Thoracic aorta (tissue), 2 donors: Measurements from ENCODE around the gene RSF1. TPM values are rescaled to one million over a fixed set of nuclear protein-coding genes. Genes with fewer than 3 reads are reported as not detected.
"Not testable (repeated sequence)": the region's sequence is repeated elsewhere in the genome, so short reads cannot be mapped to it uniquely, and the experiment has no call there.

Source experiments
- ATAC-seq: fragments of 150-250 bp; one replicate; pipeline ENCODE4 v1.8.0; 2017; ENCODE audit warnings: low read depth; ENCODE audit not compliant: insufficient number of reproducible peaks, low FRiP score
- DNase-seq: peaks from one replicate; pipeline ENCODE4 v3.0.0-alpha.2; 2020; ENCODE audit warnings: low spot score
- H3K27ac ChIP-seq, 2 donors: fragments of 200-600 bp; sonication (generic); 1 replicate in 1 of 2; 2 replicates in 1 of 2; pipeline ENCODE4 v1.5.1; 2016; ENCODE audit warnings: mild to moderate bottlenecking in 2 of 2, moderate library complexity in 2 of 2
- H3K27me3 ChIP-seq: fragments of 200-600 bp; sonication (generic); replicated peaks from 2 replicates; pipeline ENCODE4 v1.6.0; 2016; ENCODE audit warnings: mild to moderate bottlenecking; ENCODE audit not compliant: insufficient read depth
- H3K36me3 ChIP-seq: fragments of 200-600 bp; sonication (generic); one replicate; pipeline ENCODE4 v1.5.1; 2016
- H3K4me1 ChIP-seq, 2 donors: fragments of 200-600 bp; sonication (generic); 1 replicate in 1 of 2; 2 replicates in 1 of 2; pipeline versions ENCODE4 v1.5.1 to v1.6.0; 2016; ENCODE audit warnings: low read depth in 2 of 2, mild to moderate bottlenecking in 1 of 2; ENCODE audit not compliant: control insufficient read depth in 1 of 2
- H3K4me3 ChIP-seq: fragments of 200-600 bp; sonication (generic); 2 replicates; pipeline ENCODE4 v1.5.1; 2016; ENCODE audit warnings: mild to moderate bottlenecking
- H3K9me3 ChIP-seq: fragments of 200-600 bp; sonication (generic); 2 replicates; pipeline ENCODE4 v1.5.1; 2016
- total RNA-seq, 2 donors: library from RNA; depleted of rRNA; stranded (reverse); fragments of >200 nt; gene quantifications; one replicate each; pipeline versions ENCODE4 v1.1.0 to v1.2.3, GENCODE V29; 2016
- TF ChIP-seq, protein P1 (sequence below): fragments of 200-600 bp; sonication (generic); IDR thresholded peaks from one replicate; pipeline ENCODE4 v1.5.1; 2019; ENCODE audit warnings: antibody characterized with exemption

Gene RSF1
- total RNA-seq, 2 donors from 2014 or later: 86.6 to 107 TPM

DNA sequence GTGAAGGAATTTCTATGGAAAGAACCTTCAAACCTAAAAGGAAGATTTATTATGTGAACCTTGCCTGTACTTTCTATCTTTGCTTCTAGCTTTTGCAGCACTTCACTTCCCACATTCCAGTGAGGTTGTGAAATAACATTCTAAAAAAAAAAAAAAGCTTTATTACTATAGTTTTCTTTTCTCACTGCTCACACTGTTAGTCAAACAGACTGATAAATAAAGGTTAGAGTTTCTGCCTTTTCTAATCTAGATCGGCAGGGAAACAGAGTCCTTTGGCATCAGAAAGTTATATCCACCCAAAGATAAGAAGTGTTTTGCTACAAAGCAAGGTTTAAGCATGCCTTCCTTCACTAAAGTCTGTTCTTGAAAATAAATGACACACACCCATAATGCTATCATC, 3.3 kb upstream of the RSF1 start:
- ATAC-seq: no peak
- Histone ChIP-seq H3K36me3 (no peaks in the 10 kb centered on the region), H3K9me3 (no peaks in the 10 kb centered on the region), H3K27me3 (no peaks in the 10 kb centered on the region), H3K27ac (peak overlapping the region in 1 of 2 donors; percentile 16), H3K4me3 (peak overlapping the region; percentile 45), H3K4me1 (peaks cover 19 to 34% of the 10 kb centered on the region in 2 donors)
- TF ChIP-seq, protein P1, sequence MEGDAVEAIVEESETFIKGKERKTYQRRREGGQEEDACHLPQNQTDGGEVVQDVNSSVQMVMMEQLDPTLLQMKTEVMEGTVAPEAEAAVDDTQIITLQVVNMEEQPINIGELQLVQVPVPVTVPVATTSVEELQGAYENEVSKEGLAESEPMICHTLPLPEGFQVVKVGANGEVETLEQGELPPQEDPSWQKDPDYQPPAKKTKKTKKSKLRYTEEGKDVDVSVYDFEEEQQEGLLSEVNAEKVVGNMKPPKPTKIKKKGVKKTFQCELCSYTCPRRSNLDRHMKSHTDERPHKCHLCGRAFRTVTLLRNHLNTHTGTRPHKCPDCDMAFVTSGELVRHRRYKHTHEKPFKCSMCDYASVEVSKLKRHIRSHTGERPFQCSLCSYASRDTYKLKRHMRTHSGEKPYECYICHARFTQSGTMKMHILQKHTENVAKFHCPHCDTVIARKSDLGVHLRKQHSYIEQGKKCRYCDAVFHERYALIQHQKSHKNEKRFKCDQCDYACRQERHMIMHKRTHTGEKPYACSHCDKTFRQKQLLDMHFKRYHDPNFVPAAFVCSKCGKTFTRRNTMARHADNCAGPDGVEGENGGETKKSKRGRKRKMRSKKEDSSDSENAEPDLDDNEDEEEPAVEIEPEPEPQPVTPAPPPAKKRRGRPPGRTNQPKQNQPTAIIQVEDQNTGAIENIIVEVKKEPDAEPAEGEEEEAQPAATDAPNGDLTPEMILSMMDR: no peak
- DNase-seq: no peak

DNA sequence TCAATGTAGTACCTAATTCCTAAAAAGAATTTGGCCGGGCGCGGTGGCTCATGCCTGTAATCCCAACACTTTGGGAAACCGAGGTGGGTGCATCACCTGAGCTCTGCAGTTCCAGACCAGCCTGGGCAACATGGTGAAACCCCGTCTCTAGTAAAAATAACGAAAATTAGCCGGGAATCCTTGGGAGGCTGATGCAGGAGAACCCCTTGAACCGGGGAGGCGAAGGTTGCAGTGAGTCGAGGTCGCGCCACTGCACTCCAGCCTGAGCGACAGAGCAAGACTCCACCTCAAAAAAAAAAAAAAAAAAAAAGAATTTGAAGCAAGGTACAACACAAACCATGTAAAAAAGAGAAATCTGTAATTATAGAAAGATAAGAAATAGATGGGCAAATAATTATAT, 1.6 kb upstream of the RSF1 start:
- peak overlapping the region; percentile 99 for H3K4me3 ChIP-seq
- H3K4me1 ChIP-seq: peaks cover 25 to 48% of the 10 kb centered on the region in 2 donors
- H3K36me3 ChIP-seq, H3K27ac ChIP-seq, DNase-seq, ATAC-seq, H3K27me3 ChIP-seq, H3K9me3 ChIP-seq: not testable (repeated sequence)

DNA sequence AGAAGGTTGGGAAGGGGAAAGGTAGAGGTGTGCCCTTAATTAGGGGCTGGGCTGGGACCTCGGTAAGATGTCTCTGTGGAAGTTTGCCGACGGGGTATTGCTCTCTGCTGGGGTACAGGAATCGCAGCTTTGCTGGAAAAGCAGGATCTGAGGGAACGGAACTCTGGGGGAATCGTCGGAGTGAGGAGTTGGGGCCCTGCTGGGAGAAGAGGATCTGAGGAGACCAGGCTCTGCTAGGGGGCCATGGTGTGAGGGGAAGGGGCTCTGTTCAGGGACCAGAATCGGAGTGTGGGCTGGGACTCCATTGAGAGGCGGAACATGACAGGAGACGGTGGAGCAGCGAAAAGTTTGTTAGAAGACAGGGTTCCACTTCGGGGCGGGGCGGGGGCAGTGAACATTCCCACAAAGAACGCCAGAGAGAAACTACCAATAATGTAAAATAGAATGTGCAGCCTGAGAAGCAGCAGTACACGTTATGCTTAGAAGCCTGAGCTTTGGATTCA, 878 bp upstream of the RSF1 start:
- no peak for ATAC-seq
- no peak for DNase-seq

DNA sequence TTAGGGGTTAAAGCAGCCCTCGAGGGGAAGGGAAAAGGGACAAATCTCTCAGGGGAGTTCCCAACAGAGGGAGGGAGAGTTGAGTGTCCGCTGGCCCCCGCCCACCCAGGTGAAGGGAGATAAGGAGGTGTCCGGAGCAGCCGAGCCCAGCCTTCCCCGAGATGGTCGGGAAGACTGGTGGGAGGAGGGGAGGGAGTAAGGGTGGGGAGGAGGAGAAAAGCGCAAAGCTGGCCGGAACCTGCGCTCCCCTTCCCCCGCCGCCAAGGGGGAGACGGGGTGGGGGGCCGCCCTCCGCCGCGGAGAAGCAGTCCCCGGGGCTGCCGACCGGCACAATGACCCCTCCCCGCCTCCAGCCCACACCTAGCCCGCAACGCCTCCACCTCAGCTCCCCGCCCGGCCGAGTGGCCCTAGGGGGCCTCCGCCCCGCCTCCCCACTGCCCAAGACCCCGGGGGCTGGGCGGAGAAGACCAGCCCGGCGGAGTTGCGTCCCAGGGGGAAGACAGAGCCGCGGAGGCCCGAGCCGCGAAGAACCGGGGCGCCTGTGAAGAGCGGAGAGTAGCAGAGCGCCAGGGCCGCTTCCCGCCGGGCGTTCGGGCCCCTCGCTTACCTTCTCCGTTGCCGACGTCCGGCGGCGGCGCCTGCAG, 479 bp downstream of the RSF1 start:
- peak overlapping the region; percentile 99 for H3K4me3 ChIP-seq
- no peaks in the 10 kb centered on the region for H3K9me3 ChIP-seq
- TF ChIP-seq, protein P1: no peak
- ATAC-seq: no peak
- H3K4me1 ChIP-seq: peaks cover 25 to 64% of the 10 kb centered on the region in 2 donors
- H3K36me3 ChIP-seq: no peaks in the 10 kb centered on the region
- DNase-seq: no peak
- H3K27me3 ChIP-seq: no peaks in the 10 kb centered on the region
- peak overlapping the region; percentile 95 to 99 for H3K27ac ChIP-seq

More for the DNA sequence above, 878 bp upstream of the RSF1 start:
- Histone ChIP-seq H3K4me3 (peak overlapping the region; percentile 99), H3K36me3 (no peaks in the 10 kb centered on the region), H3K9me3 (no peaks in the 10 kb centered on the region), H3K4me1 (peaks cover 25 to 55% of the 10 kb centered on the region in 2 donors), H3K27ac (peak overlapping the region; percentile 69 to 82), H3K27me3 (no peaks in the 10 kb centered on the region)
- TF ChIP-seq, protein P1: no peak

DNA sequence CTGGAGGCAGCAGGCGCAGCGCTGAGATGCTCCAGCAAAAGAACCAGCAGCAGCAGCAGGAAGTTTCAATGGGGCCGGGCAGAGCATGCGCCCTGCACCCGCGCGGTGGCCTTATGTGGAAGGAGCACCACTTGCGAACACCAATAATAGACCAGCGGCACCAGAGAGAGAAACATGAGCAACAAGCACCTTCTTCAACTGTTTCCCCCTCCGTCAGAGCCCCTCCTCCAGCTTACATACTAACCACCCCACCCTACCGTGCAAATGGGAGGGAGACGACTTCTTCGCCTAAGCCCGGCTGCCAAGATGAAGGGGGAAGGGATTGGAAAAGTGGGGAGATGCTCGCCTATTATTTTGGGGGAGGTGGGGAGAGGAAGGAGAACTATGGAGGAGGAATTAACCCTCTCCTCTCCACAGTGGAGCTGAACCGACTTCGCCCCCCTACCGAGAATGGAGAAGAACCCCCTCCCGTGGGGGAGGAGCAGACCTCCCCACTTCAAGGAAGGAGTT, 1.1 kb downstream of the RSF1 start:
- Histone ChIP-seq H3K36me3 (no peaks in the 10 kb centered on the region), H3K4me3 (peak overlapping the region; percentile 99), H3K27me3 (no peaks in the 10 kb centered on the region), H3K4me1 (peaks cover 25 to 62% of the 10 kb centered on the region in 2 donors), H3K9me3 (peaks cover 3% of the 10 kb centered on the region), H3K27ac (peak overlapping the region; percentile 95 to 99)
- ATAC-seq (peak; percentile 20), DNase-seq (peak; percentile 53)
- TF ChIP-seq, protein P1: peak; percentile 27
